WTC11 (cell line): ENCODE measurements around the gene HSFX3. TPM values are rescaled to one million over a fixed set of nuclear protein-coding genes. Genes with fewer than 3 reads are reported as not detected.
A peak's percentile ranks its signal among the peaks of the same experiment; 100 is the strongest.
"Not testable (repeated sequence)": the region's sequence is repeated elsewhere in the genome, so short reads cannot be mapped to it uniquely, and the experiment has no call there.

ENCODE experiments used
- ATAC-seq: fragments of 200-7000 bp; cut with Tn5 transposase; 2 replicates; pipeline ENCODE4 v1.10.0; 2021; ENCODE audit warnings: mild to moderate bottlenecking, moderate library complexity
- Bru-seq: library from RNA; stranded (reverse); fragments of 400-500 nt; gene quantifications from one replicate; lab custom pipeline; 2021; lab: Mats Ljungman, UMichigan
- CTCF ChIA-PET: fragments of 300-600 bp; sonication (Branson Sonifier 250); formaldehyde crosslinking; loops from one replicate; lab custom pipeline; 2021; ENCODE audit warnings: antibody characterized with exemption; lab: Charles Lee
- POLR2A ChIA-PET: fragments of 350-600 bp; sonication (Branson Sonifier 250); formaldehyde crosslinking; loops from one replicate; lab custom pipeline; 2021; ENCODE audit warnings: antibody characterized with exemption; lab: Charles Lee
- DNase-seq: peaks from one replicate; pipeline ENCODE4 v3.0.0; 2021; ENCODE audit warnings: low spot score
- H3K27ac Mint-ChIP-seq: 2 replicates; pipeline ENCODE4 v1.8.0; 2021; ENCODE audit warnings: mixed read lengths
- H3K27me3 Mint-ChIP-seq: 2 replicates; pipeline ENCODE4 v1.8.0; 2021; ENCODE audit warnings: low read depth, mild to moderate bottlenecking, moderate library complexity, mixed read lengths
- H3K36me3 Mint-ChIP-seq: 2 replicates; pipeline ENCODE4 v1.8.0; 2021; ENCODE audit warnings: mixed read lengths
- H3K4me1 Mint-ChIP-seq: 2 replicates; pipeline ENCODE4 v1.8.0; 2022; ENCODE audit warnings: mixed read lengths
- H3K4me3 Mint-ChIP-seq: 2 replicates; pipeline ENCODE4 v1.8.0; 2021; ENCODE audit warnings: mild to moderate bottlenecking, moderate library complexity, mixed read lengths
- H3K9me3 Mint-ChIP-seq: 2 replicates; pipeline ENCODE4 v1.8.0; 2021; ENCODE audit warnings: mixed read lengths
- IRF2 ChIP-seq: sonication (generic); formaldehyde crosslinking; IDR thresholded peaks from 2 replicates; pipeline ENCODE4 v1.8.0; 2022; ENCODE audit warnings: low read depth, missing genetic modification reagents, borderline replicate concordance
- SMAD4 ChIP-seq: sonication (generic); formaldehyde crosslinking; IDR thresholded peaks from 2 replicates; pipeline ENCODE4 v1.8.0; 2022; ENCODE audit warnings: mild to moderate bottlenecking, missing genetic modification reagents
- long read RNA-seq, 3 experiments: library from RNA in 1 of 3; library from capped mRNA in 1 of 3; library from polyadenylated mRNA in 1 of 3; unstranded in 2 of 3; stranded (forward) in 1 of 3; transcript quantifications; one replicate each; pipeline ENCODE4 v2.0.0, GENCODE V29; 2021
- total RNA-seq: library from RNA; stranded (reverse); gene quantifications from 3 replicates; pipeline ENCODE4 v1.2.3, GENCODE V29; 2021

Gene HSFX3, protein sequence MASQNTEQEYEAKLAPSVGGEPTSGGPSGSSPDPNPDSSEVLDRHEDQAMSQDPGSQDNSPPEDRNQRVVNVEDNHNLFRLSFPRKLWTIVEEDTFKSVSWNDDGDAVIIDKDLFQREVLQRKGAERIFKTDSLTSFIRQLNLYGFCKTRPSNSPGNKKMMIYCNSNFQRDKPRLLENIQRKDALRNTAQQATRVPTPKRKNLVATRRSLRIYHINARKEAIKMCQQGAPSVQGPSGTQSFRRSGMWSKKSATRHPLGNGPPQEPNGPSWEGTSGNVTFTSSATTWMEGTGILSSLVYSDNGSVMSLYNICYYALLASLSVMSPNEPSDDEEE
- total RNA-seq (not detected in 3 replicates), Bru-seq, nascent RNA (not detected)
- long read RNA-seq, experiment 1: 0 reads
- long read RNA-seq, experiment 2: 0 reads
- long read RNA-seq, experiment 3: 0 reads

DNA sequence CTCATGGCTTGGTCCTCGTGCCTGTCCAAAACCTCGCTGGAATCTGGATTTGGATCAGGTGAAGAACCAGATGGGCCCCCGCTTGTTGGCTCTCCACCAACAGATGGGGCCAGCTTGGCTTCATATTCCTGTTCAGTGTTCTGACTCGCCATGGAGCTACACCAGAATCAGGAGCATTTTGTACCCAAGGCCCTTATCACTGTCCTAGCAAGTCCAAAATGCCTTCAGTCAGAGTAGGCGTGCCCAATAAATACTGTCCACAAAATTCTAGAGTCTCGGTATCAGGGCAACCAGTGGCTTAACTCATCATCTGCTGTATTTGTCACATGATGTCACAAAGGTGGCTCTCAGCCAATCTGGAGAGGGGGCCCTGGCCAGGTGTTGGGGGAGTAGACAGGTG lies at the start of gene HSFX3:
TSS of gene HSFX3 (minus strand) at position 224 of the 400 bp plus-strand sequence. CDS start at position 152, 72 bp downstream.
- H3K27me3 Mint-ChIP-seq, H3K27ac Mint-ChIP-seq, H3K4me3 Mint-ChIP-seq, H3K4me1 Mint-ChIP-seq, CTCF ChIA-PET, H3K9me3 Mint-ChIP-seq, POLR2A ChIA-PET, H3K36me3 Mint-ChIP-seq, DNase-seq, ATAC-seq: not testable (repeated sequence)

DNA sequence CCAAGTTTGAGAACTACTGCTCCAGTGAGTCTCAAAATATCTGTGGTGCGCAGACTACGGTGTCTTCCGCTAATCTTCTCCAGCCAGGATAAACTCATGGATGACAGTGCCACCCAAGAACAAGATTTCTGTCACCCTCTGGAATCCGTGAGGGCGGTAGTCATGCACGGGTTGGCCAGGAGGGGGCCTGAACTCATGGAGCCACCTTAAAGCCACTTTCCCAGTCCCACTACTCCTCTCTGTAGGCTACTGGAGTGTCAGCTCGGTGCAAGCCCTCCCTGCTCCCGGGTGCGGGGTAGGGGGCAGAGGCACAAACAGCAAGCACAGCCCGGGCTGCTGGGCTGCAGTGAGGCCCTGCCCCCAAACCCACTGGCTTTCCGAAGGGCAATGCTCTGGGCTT lies 48.9 kb upstream of the HSFX3 start:
- ATAC-seq: peak; percentile 88
- H3K36me3 Mint-ChIP-seq, H3K4me3 Mint-ChIP-seq, CTCF ChIA-PET, POLR2A ChIA-PET, H3K9me3 Mint-ChIP-seq, H3K27ac Mint-ChIP-seq, H3K27me3 Mint-ChIP-seq, H3K4me1 Mint-ChIP-seq: not testable (repeated sequence)
- DNase-seq: peak; percentile 42

DNA sequence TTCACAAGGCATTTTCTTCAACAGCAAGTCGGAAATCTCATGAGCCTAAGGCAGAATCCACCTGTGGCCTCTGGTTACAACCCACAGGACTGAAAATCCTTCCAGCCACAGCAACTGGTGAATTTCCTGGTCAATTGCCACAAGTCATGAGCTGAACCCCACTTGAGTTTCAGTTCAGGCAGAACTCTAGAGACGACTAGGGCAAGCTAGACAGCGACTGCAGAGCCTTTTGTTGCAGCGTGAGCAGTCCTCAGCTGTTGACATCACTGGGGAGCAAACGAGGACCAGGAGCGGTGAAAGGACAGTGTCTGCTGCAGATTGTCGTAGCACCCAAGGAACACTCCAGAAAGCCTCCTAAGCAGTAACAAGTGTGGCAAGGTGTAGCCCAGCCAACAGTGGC lies 46.2 kb upstream of the HSFX3 start:
- POLR2A ChIA-PET, CTCF ChIA-PET, ATAC-seq, H3K27me3 Mint-ChIP-seq, H3K4me1 Mint-ChIP-seq, H3K36me3 Mint-ChIP-seq, H3K27ac Mint-ChIP-seq, H3K4me3 Mint-ChIP-seq, H3K9me3 Mint-ChIP-seq, DNase-seq: not testable (repeated sequence)

DNA sequence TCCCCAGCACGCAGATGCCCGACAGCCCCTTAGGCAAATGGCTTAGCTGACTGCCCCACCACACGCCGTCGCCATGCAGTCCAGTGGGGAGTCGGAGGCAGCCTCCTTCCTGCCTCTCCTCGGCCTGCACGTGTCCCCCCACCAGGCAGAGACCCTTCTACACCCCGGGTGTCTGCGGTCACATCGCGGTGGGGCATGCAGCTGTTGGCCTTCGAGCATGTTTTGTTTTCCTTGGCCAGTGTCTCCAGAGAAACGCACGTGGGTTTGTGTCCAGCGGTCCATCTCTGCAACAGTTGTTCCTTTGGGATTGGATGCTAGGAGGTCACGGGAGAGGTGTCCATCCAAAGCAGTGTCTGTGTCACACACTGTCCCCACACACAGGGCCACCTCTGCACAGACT lies 45.5 kb upstream of the HSFX3 start, which contains the start of gene HSFX2:
TSS of gene HSFX2 (minus strand) at position 101 of the 400 bp plus-strand sequence. CDS start 614 bp downstream, outside the sequence.
- H3K4me1 Mint-ChIP-seq, DNase-seq, H3K36me3 Mint-ChIP-seq, H3K9me3 Mint-ChIP-seq, H3K27me3 Mint-ChIP-seq, H3K4me3 Mint-ChIP-seq, ATAC-seq, H3K27ac Mint-ChIP-seq, POLR2A ChIA-PET, CTCF ChIA-PET: not testable (repeated sequence)

DNA sequence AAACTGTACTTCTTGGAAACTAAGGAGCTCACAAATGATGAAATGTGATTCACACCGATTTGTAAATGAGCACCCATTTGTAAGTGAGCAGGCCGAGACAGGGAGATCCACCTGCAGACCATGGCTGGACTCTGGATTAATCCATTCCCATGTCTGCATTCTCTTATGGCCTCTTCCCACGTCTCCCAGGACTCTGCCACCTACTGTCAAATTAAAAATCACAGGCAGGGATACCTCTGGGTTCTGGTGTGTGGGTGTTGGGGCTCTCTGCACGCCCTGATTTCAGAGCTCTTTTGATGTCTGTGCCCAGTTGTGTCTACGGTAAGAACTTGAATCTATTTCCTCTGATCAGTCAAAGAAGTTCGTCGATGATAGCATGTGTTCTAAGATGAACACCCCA lies 41.3 kb upstream of the HSFX3 start:
- H3K27me3 Mint-ChIP-seq, H3K4me1 Mint-ChIP-seq, DNase-seq, POLR2A ChIA-PET, H3K4me3 Mint-ChIP-seq, H3K9me3 Mint-ChIP-seq, CTCF ChIA-PET, H3K36me3 Mint-ChIP-seq, H3K27ac Mint-ChIP-seq, ATAC-seq: not testable (repeated sequence)

DNA sequence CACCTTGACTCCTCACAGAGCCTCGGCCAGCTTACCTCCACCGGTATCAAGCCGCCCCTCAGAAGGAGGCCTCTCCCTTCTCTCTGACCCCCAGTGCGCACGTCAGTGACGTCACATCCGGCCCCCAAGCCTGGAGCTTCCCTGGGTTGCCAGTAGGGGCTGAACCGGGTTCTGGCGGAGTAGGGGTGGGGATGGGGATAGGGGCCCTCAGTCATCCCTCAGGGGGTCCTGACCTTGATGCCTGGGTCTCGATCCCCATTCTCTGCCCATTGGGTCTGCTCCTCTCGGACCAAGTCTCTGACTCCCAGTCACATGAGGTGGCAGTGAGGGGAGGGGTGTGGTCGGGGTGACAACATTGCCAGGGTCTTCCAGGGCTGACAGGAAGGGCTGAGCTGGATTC lies 37.6 kb upstream of the HSFX3 start, which contains the start of gene MAGEA9B:
TSS of gene MAGEA9B (minus strand) at position 101 of the 400 bp plus-strand sequence. CDS start 4,280 bp downstream, outside the sequence.
- H3K36me3 Mint-ChIP-seq, H3K9me3 Mint-ChIP-seq, DNase-seq, H3K27me3 Mint-ChIP-seq, H3K4me3 Mint-ChIP-seq, H3K27ac Mint-ChIP-seq, POLR2A ChIA-PET, H3K4me1 Mint-ChIP-seq, CTCF ChIA-PET: not testable (repeated sequence)
- 0 out of 2 replicates have a peak, but pooled peaks have one; percentile 26 for ATAC-seq

DNA sequence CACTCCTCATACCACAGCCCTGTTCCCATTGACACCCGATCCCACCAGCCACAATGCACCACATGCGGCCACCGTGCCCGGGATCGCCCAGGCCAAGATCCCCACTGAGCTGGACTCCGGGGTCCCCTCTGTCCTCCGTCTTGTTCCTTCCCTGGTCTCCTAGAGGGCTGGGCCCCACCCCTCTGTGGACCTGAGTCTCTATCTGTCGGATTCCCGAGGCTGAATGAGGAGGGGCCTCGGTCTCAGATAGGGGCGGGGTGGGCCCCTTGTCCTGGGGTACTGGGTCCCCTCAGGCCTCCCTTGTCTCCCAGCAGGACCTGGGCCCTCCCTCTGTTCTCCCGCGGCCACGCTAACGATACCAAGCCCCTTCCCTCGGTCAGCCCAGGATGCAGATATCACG lies 35.9 kb upstream of the HSFX3 start:
- H3K27ac Mint-ChIP-seq, H3K27me3 Mint-ChIP-seq, DNase-seq, H3K36me3 Mint-ChIP-seq, POLR2A ChIA-PET, ATAC-seq, H3K4me1 Mint-ChIP-seq, CTCF ChIA-PET, H3K9me3 Mint-ChIP-seq, H3K4me3 Mint-ChIP-seq: not testable (repeated sequence)

DNA sequence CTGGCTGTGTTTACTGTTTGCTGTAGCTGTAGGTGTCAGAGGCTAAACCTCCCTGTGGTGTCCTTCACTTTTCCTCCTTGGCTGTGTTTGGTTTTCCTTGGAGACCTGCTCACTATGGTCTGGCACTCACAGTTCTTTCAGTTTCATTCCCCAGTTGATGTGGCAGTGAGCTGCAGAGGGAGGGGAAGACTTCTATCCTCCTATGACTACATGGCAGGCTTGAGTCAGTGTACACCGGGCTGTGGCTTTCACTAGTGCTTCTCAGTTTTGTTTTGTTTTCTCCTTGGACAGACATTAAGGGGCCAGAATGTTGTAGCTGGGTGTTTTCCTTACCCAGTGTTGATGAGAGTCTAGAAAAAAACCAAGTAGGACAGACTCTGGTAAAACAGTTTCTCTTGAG lies 23.7 kb upstream of the HSFX3 start:
- H3K36me3 Mint-ChIP-seq, H3K27ac Mint-ChIP-seq, ATAC-seq, H3K4me1 Mint-ChIP-seq, H3K4me3 Mint-ChIP-seq, POLR2A ChIA-PET, DNase-seq, CTCF ChIA-PET, H3K27me3 Mint-ChIP-seq, H3K9me3 Mint-ChIP-seq: not testable (repeated sequence)

DNA sequence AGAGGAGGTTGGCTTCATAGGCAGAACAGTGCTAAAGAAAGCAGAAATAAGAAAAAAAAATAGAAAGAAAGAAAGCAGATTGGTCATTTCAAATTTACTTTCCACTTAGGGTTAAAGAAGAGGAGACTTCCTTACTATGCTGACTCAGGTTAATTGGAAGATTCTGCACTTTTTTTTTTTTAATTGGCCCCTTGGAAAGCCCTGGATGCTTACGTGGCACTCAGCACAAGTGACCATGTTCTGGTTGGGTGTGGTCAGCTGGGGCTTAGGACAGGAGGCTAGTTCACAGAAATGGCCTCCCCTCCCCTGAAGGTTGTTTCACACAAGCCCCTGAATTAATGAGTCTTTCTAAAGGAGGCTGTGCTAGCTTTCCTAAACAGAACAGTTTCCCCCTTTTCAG lies 23.0 kb upstream of the HSFX3 start:
- TF ChIP-seq IRF2 (CRISPR knock-in tag): no peak
- no peak for TF ChIP-seq SMAD4
- TF ChIP-seq, all 79 proteins: peak for 0
- ChIA-PET CTCF (no interaction called here), POLR2A (no interaction called here)
- Mint-ChIP-seq H3K36me3 (no peaks in the 10 kb centered on the region), H3K4me1 (no peaks in the 10 kb centered on the region; the same call in 1 of the 2 replicates), H3K9me3 (no peaks in the 10 kb centered on the region), H3K27me3 (no peaks in the 10 kb centered on the region; the same call in none of the 2 replicates), H3K4me3 (no peak overlapping the region), H3K27ac (no peak overlapping the region)
- ATAC-seq (no peak), DNase-seq (no peak)
